Psoas muscle (tissue), 8 donors: ENCODE measurements around the gene MRPS35. TPM values are rescaled to one million over a fixed set of nuclear protein-coding genes. Genes with fewer than 3 reads are reported as not detected.

Experiments used
- ATAC-seq, 4 donors: fragments of 200-7000 bp; cut with Tn5 transposase; one replicate each; pipeline ENCODE4 v1.9.1; 2020; ENCODE audit warnings: moderate library complexity in 3 of 4, mild to moderate bottlenecking in 2 of 4
- DNase-seq, 2 donors: peaks; one replicate each; pipeline ENCODE4 v3.0.0-alpha.2; 2020
- H3K27ac ChIP-seq: fragments of 200-600 bp; one replicate; pipeline ENCODE4 v1.8.0; 2022
- H3K27me3 ChIP-seq, 3 donors: fragments of 200-600 bp in 1 of 3; one replicate each; pipeline versions ENCODE4 v1.6.1 to v1.8.0; 2013 to 2022; ENCODE audit warnings: low read length in 2 of 3, mild to moderate bottlenecking in 2 of 3, moderate library complexity in 1 of 3; ENCODE audit not compliant: insufficient read depth in 3 of 3
- H3K36me3 ChIP-seq, 2 donors: fragments of 200-600 bp in 1 of 2; one replicate each; pipeline versions ENCODE4 v1.6.1 to v1.8.0; 2013 to 2022; ENCODE audit warnings: low read depth in 1 of 2, mild to moderate bottlenecking in 1 of 2, moderate library complexity in 1 of 2; ENCODE audit not compliant: insufficient read depth in 1 of 2
- H3K4me1 ChIP-seq: fragments of 200-600 bp; one replicate; pipeline ENCODE4 v1.8.0; 2022
- H3K4me3 ChIP-seq: fragments of 200-600 bp; one replicate; pipeline ENCODE4 v1.8.0; 2022; ENCODE audit warnings: mild to moderate bottlenecking
- H3K9me3 ChIP-seq: fragments of 200-600 bp; one replicate; pipeline ENCODE4 v1.8.0; 2022
- CTCF ChIP-seq: fragments of 200-600 bp; IDR thresholded peaks from one replicate; pipeline ENCODE4 v1.8.0; 2022; ENCODE audit warnings: antibody characterized with exemption
- WGBS, 3 donors: extraction: QIAGEN DNeasy Blood & Tissue Kit; methylation state at CpG; one replicate each; pipeline versions ENCODE4 v1.1.6 to v1.1.7; 2013; 5-methylcytosine and 5-hydroxymethylcytosine counted together
- intact Hi-C, 2 donors: fragments of 100-400 bp; cut with DNase I; formaldehyde crosslinking; loops; one replicate each; pipeline versions ENCODE4 v1.11.0 to v1.14.2; 2022
- polyA plus RNA-seq, 3 donors: library from polyadenylated mRNA; stranded (reverse); fragments of 200-250 nt; gene quantifications; one replicate each; pipeline ENCODE4 v1.2.3, GENCODE V29; 2013
- total RNA-seq, 4 donors: library from RNA; stranded (reverse); fragmentation: NEBNext Ultra II Directional in 2 of 4; extraction: Animal tissue kit (Norgen Biotek cat#: 25700) in 2 of 4; gene quantifications; one replicate each; pipeline versions ENCODE4 v1.2.1 to v1.2.4, GENCODE V29; 2021 to 2023
- donor health status: healthy with polysubstance abuse.
- donor health status: DM: no; HTN: no; CAD: no; lungs with moderate emphysema.
- donor health status: Bipolar disorder and iron deficiency.
- donor health status: healthy.
- donor health status: DM: yes; HTN: yes; CAD: no.
- donor health status: DM: no; HTN: no; CAD: no.
- donor health status: DM: no; HTN: no; CAD: no.
- donor health status: DM: yes; HTN: yes; CAD: no.

The MRPS35 gene
- total and polyA plus RNA-seq, 7 donors, result 48.8 to 129 (median 64.8) TPM

GRCh38 chr12:27703720-27704452 lies 6.7 kb upstream of the MRPS35 start:
- Histone ChIP-seq H3K4me1 (no peaks in the 10 kb centered on the region), H3K27ac (no peak overlapping the region), H3K36me3 (no peaks in the 10 kb centered on the region), H3K4me3 (no peak overlapping the region), H3K27me3 (peaks cover 0 to 2% (median 0%) of the 10 kb centered on the region in 3 donors), H3K9me3 (no peaks in the 10 kb centered on the region)
- intact Hi-C loops, result no loop called here
- DNase-seq (peak in 1 of 2 donors; percentile 43), ATAC-seq (peak; percentile 54 to 84 (median 75))
- WGBS, 3 donors, result 7 to 10% (median 7%) methylated on average over 4 of the region's 4 CpGs
- TF ChIP-seq CTCF, result peak; percentile 70

GRCh38 chr12:27705263-27705662 lies 5.4 kb upstream of the MRPS35 start:
- no peak for ATAC-seq
- TF ChIP-seq CTCF, result no peak
- peaks cover 0 to 2% (median 0%) of the 10 kb centered on the region in 3 donors for H3K27me3 ChIP-seq
- H3K9me3 ChIP-seq, result no peaks in the 10 kb centered on the region
- intact Hi-C loops, result no loop called here
- no peak overlapping the region for H3K4me3 ChIP-seq
- no peaks in the 10 kb centered on the region for H3K36me3 ChIP-seq
- H3K4me1 ChIP-seq, result no peaks in the 10 kb centered on the region
- WGBS, 3 donors, result 89 to 94% (median 91%) methylated on average over 8 of the region's 8 CpGs
- H3K27ac ChIP-seq, result no peak overlapping the region
- DNase-seq, result no peak

GRCh38 chr12:27707216-27707615 lies 3.4 kb upstream of the MRPS35 start:
- Histone ChIP-seq H3K27ac (no peak overlapping the region), H3K4me1 (peaks cover 8% of the 10 kb centered on the region), H3K36me3 (no peaks in the 10 kb centered on the region), H3K27me3 (peaks cover 0 to 2% (median 0%) of the 10 kb centered on the region in 3 donors), H3K9me3 (no peaks in the 10 kb centered on the region), H3K4me3 (no peak overlapping the region)
- no peak for TF ChIP-seq CTCF
- DNase-seq (no peak), ATAC-seq (no peak)
- 85 to 93% (median 88%) methylated on average over 2 of the region's 2 CpGs for WGBS, 3 donors
- intact Hi-C loops, result no loop called here

- Histone ChIP-seq H3K9me3 (no peaks in the 10 kb centered on the region), H3K27me3 (peaks cover 0 to 2% (median 0%) of the 10 kb centered on the region in 3 donors), H3K4me1 (peaks cover 14% of the 10 kb centered on the region), H3K36me3 (no peaks in the 10 kb centered on the region), H3K4me3 (peak overlapping the region; percentile 94), H3K27ac (peak overlapping the region; percentile 84)
- 66 to 77% (median 76%) methylated on average over 12 of the region's 12 CpGs for WGBS, 3 donors
- no peak for TF ChIP-seq CTCF
- no peak for ATAC-seq
- DNase-seq, result no peak
- intact Hi-C loops, result no loop called here
Measured at GRCh38 chr12:27709212-27709931, 1.3 kb upstream of the MRPS35 start.
